K562 (cell line): ENCODE data around the gene PNMT. TPM values are rescaled to one million over a fixed set of nuclear protein-coding genes. Genes with fewer than 3 reads are reported as not detected.
A peak's percentile ranks its signal among the peaks of the same experiment; 100 is the strongest.

ENCODE experiments used
- ATAC-seq: fragments of 200-7000 bp; cut with Tn5 transposase; 3 replicates; pipeline ENCODE4 v1.9.1; 2020; ENCODE audit warnings: moderate library complexity
- BruUV-seq: library from RNA; stranded (reverse); fragments of 400-500 nt; replicated peaks from 2 replicates; lab custom pipeline; 2021; lab: Mats Ljungman, UMichigan
- CTCF ChIA-PET: fragments of 300-600 bp; formaldehyde crosslinking; extraction: SDS; loops from one replicate; lab custom pipeline; 2021; ENCODE audit warnings: low intra/inter-chr PET ratio; lab: Yijun Ruan, JAX
- POLR2A ChIA-PET: fragments of 300-600, 350-650 bp; sonication (Branson Sonifier 250); formaldehyde crosslinking; extraction: SDS; loops from one replicate; lab custom pipeline; 2021; ENCODE audit warnings: antibody characterized with exemption, inconsistent platforms; lab: Yijun Ruan, JAX
- DNase-seq, 4 experiments: peaks; one replicate each; pipeline versions ENCODE4 v3.0.0 to v3.0.0-alpha.2; 2011 to 2018; ENCODE audit warnings: low spot score in 3 of 4, mixed read lengths in 3 of 4; ENCODE audit errors: extremely low read depth in 1 of 4
- FAIRE-seq: peaks from 2 replicates; lab custom pipeline; 2011; peaks lifted over from hg19 to GRCh38; lab: Jason Lieb, UNC
- H2AFZ ChIP-seq: 2 replicates; pipeline ENCODE4 v1.6.0; 2011; ENCODE audit warnings: low read depth, low read length, control low read depth, inconsistent platforms
- H3K27ac ChIP-seq: fragments of 200-600 bp; 3 replicates; pipeline ENCODE4 v1.8.0; 2011; ENCODE audit warnings: low read depth, mild to moderate bottlenecking, control low read depth, inconsistent platforms, low read length, moderate library complexity, mixed read lengths; ENCODE audit errors: extremely low read depth
- H3K27me3 ChIP-seq, 2 experiments: fragments of 300-600 bp in 1 of 2; 2 replicates in 1 of 2; 3 replicates in 1 of 2; pipeline versions ENCODE4 v1.6.0 to v1.8.0; 2011; ENCODE audit warnings: inconsistent platforms in 2 of 2, low read length in 2 of 2, mild to moderate bottlenecking in 1 of 2, mixed read lengths in 1 of 2, moderate library complexity in 1 of 2; ENCODE audit not compliant: control insufficient read depth in 2 of 2, insufficient read depth in 2 of 2
- H3K36me3 ChIP-seq: fragments of 300-600 bp; 3 replicates; pipeline ENCODE4 v1.8.0; 2011; ENCODE audit warnings: mild to moderate bottlenecking, low read length, inconsistent platforms; ENCODE audit not compliant: control insufficient read depth, insufficient read depth
- H3K4me1 ChIP-seq, 2 experiments: fragments of 200-600 bp in 1 of 2; replicated peaks in 1 of 2; 2 replicates in 1 of 2; 3 replicates in 1 of 2; pipeline versions ENCODE4 v1.5.1 to v1.8.0; 2011; ENCODE audit warnings: inconsistent platforms in 2 of 2, low read length in 2 of 2, mild to moderate bottlenecking in 1 of 2, mixed read lengths in 1 of 2, moderate library complexity in 1 of 2; ENCODE audit not compliant: control insufficient read depth in 2 of 2, insufficient read depth in 2 of 2
- H3K4me2 ChIP-seq: 2 replicates; pipeline ENCODE4 v1.6.1; 2011; ENCODE audit warnings: low read length, control low read depth, inconsistent platforms, mixed read lengths; ENCODE audit not compliant: insufficient read depth
- H3K4me3 ChIP-seq: fragments of 200-600 bp; sonication (generic), shearing (Covaris generic); 2 replicates; pipeline ENCODE4 v1.5.1; 2016; ENCODE audit warnings: control low read depth, inconsistent platforms
- H3K79me2 ChIP-seq: fragments of 200-600 bp; 3 replicates; pipeline ENCODE4 v1.8.0; 2011; ENCODE audit warnings: low read length, inconsistent platforms; ENCODE audit not compliant: control insufficient read depth, insufficient read depth
- H3K9ac ChIP-seq, 2 experiments: 2 replicates each; pipeline versions ENCODE4 v1.6.0 to v1.6.1; 2011; ENCODE audit warnings: low read depth in 2 of 2, low read length in 2 of 2, control low read depth in 1 of 2, inconsistent platforms in 1 of 2, mild to moderate bottlenecking in 1 of 2, mixed read lengths in 1 of 2; ENCODE audit not compliant: insufficient read depth in 1 of 2
- H3K9me1 ChIP-seq: one replicate; pipeline ENCODE4 v1.6.0; 2011; ENCODE audit warnings: inconsistent platforms, mild to moderate bottlenecking, low read length, moderate library complexity; ENCODE audit not compliant: control insufficient read depth, insufficient read depth
- H3K9me3 ChIP-seq: replicated peaks from 2 replicates; pipeline ENCODE4 v1.5.1; 2011; ENCODE audit warnings: low read depth, low read length, inconsistent platforms; ENCODE audit not compliant: control insufficient read depth, insufficient read depth
- H4K20me1 ChIP-seq: replicated peaks from 2 replicates; pipeline ENCODE4 v1.6.1; 2011; ENCODE audit warnings: low read length, inconsistent platforms, mixed read lengths; ENCODE audit not compliant: control insufficient read depth, insufficient read depth
- CAMTA2 ChIP-seq: fragments of 250-450 bp; sonication (Bioruptor Pico); conservative IDR thresholded peaks from 2 replicates; pipeline ENCODE4 v1.5.1; 2022
- CSDE1 ChIP-seq, 2 experiments: fragments of 450-650 bp; IDR thresholded peaks; 2 replicates each; pipeline ENCODE4 v1.6.1; 2016; ENCODE audit warnings: mild to moderate bottlenecking in 1 of 2
- LCOR ChIP-seq: sonication (generic); formaldehyde crosslinking; IDR thresholded peaks from 2 replicates; pipeline ENCODE4 v1.8.0; 2022; ENCODE audit warnings: mild to moderate bottlenecking, missing genetic modification reagents
- MCM7 ChIP-seq, 2 experiments: fragments of 450-650 bp; IDR thresholded peaks; 2 replicates each; pipeline ENCODE4 v1.6.1; 2016 to 2018
- SOX6 ChIP-seq: fragments of 450-650 bp; IDR thresholded peaks from 2 replicates; pipeline ENCODE4 v1.6.1; 2014; ENCODE audit warnings: mild to moderate bottlenecking
- SP1 ChIP-seq: sonication (generic); formaldehyde crosslinking; IDR thresholded peaks from 2 replicates; pipeline ENCODE4 v1.8.1; 2022; ENCODE audit warnings: mild to moderate bottlenecking, missing genetic modification reagents
- SP2 ChIP-seq: IDR thresholded peaks from 2 replicates; pipeline ENCODE4 v1.6.1; 2011; ENCODE audit warnings: mild to moderate bottlenecking, low read depth, low read length, moderate library complexity; ENCODE audit not compliant: poor library complexity, severe bottlenecking; ENCODE audit errors: extremely low read depth
- ZNF324 ChIP-seq: fragments of 250-450 bp; sonication (Bioruptor Pico); IDR thresholded peaks from 2 replicates; pipeline ENCODE4 v1.4.0; 2020; ENCODE audit warnings: mild to moderate bottlenecking
- ZNF696 ChIP-seq: fragments of 250-450 bp; sonication (Bioruptor Pico); conservative IDR thresholded peaks from 2 replicates; pipeline ENCODE4 v1.4.0; 2020; ENCODE audit warnings: mild to moderate bottlenecking, moderate library complexity
- WGBS: fragments of 100-300 bp; shearing (Covaris generic); methylation state at CpG from one replicate; pipeline ENCODE4 v1.1.6; 2016; ENCODE audit warnings: low coverage, mixed read lengths; ENCODE audit not compliant: insufficient coverage; ENCODE audit errors: missing lambda C conversion rate; 5-methylcytosine and 5-hydroxymethylcytosine counted together
- in situ Hi-C: fragments of 300-500 bp; cut with MboI; formaldehyde crosslinking; loops from 4 replicates; pipeline ENCODE4 v1.15.0; 2018; ENCODE audit warnings: inconsistent platforms, mixed read lengths
- intact Hi-C: fragments of 100-400 bp; cut with micrococcal nuclease; formaldehyde crosslinking; loops from 2 replicates; pipeline ENCODE4 v1.14.2; 2022
- polyA plus RNA-seq, 8 experiments: library from polyadenylated mRNA; depleted of rRNA in 4 of 8; stranded (reverse) in 5 of 8; unstranded in 3 of 8; fragments of >200 nt; fragmentation: Nextera tagmentation in 2 of 8; fragmentation: Illumina TruSeq in 1 of 8; extraction: Ambion mirVana in 2 of 8; extraction: Trizol in 1 of 8; gene quantifications; 2 replicates each; pipeline versions ENCODE4 v1.2.1 to v1.2.3, GENCODE V29; 2011 to 2014; ENCODE audit warnings: inconsistent platforms in 1 of 8, missing spikeins in 1 of 8
- total RNA-seq, 7 experiments: library from RNA; depleted of rRNA in 6 of 7; stranded (reverse); fragments of >200 nt in 6 of 7; fragmentation: Illumina TruSeq in 2 of 7; extraction: Trizol in 2 of 7; gene quantifications; 2 replicates each; pipeline versions ENCODE4 v1.2.1 to v1.2.3, GENCODE V29; 2011 to 2021; ENCODE audit warnings: low replicate concordance in 1 of 7
- TF ChIP-seq, protein P1 (sequence below): sonication (generic); formaldehyde crosslinking; IDR thresholded peaks from 2 replicates; pipeline ENCODE4 v1.8.0; 2022; ENCODE audit warnings: mild to moderate bottlenecking, missing genetic modification reagents
- TF ChIP-seq, protein P2 (sequence below), 3 experiments: IDR thresholded peaks in 2 of 3; conservative IDR thresholded peaks in 1 of 3; 2 replicates each; pipeline ENCODE4 v1.5.1; 2011 to 2012; ENCODE audit warnings: low read length in 3 of 3, mild to moderate bottlenecking in 3 of 3, control low read depth in 2 of 3, improper control_type of control experiment in 1 of 3, inconsistent platforms in 1 of 3, low read depth in 1 of 3, mixed read lengths in 1 of 3, moderate library complexity in 1 of 3; ENCODE audit not compliant: insufficient read depth in 2 of 3
- TF ChIP-seq, protein P3 (sequence below): fragments of 450-650 bp; IDR thresholded peaks from 2 replicates; pipeline ENCODE4 v1.6.1; 2017; ENCODE audit warnings: mild to moderate bottlenecking, moderate library complexity
- TF ChIP-seq, protein P4 (sequence below), 2 experiments: fragments of 150-350 bp in 1 of 2; IDR thresholded peaks; 2 replicates each; pipeline ENCODE4 v1.6.1; 2012 to 2016; ENCODE audit warnings: low read depth in 2 of 2, low read length in 2 of 2, mild to moderate bottlenecking in 1 of 2, moderate library complexity in 1 of 2

PNMT gene
- total and polyA plus RNA-seq, 9 of the 15 experiments (the other 6 are each of a cell fraction or from before 2014, with no cell fraction given) = 0.55 to 18.1 (median 5.8) TPM

DNA sequence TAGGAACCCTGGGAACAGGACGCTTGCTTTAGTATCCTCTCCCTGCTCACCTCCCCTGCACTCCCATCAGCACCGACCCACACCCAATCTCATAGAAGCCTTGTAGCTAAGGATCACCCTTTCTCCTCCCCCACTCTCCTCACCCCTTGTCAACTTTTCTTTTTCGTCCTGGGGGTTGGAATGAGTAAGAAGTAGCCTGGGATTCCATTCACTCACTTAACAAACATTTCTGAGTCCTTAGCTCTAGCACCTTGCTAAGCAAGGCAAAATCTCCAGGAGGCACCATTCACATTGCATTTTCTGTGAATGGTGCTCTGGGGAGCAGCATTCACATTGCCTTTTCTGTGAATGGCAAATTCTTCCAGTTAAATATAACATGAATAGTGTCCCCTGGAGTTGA lies 20.7 kb downstream of the PNMT start:
- intact Hi-C loops (loop anchor here (5.0 kb wide), 1 partner anchor 43 kb away; the partner anchor contains the start of gene MIEN1), in situ Hi-C loops (no loop called here)
- Histone ChIP-seq H3K4me1 (peaks cover 7 to 12% of the 10 kb centered on the region in 2 experiments; a peak in 4 of 5 replicates), H4K20me1 (no peaks in the 10 kb centered on the region), H3K36me3 (no peaks in the 10 kb centered on the region), H3K4me2 (peak overlapping the region; percentile 95), H3K27ac (peak overlapping the region; percentile 78), H3K9me1 (no peaks in the 10 kb centered on the region), H2AFZ (peak overlapping the region; percentile 87)
- DNase-seq (no peak), ATAC-seq (no peak), FAIRE-seq (no peak)
- WGBS = 4% methylated on average over 3 of the region's 3 CpGs
- BruUV-seq = no TSS peak
- TF ChIP-seq, protein P1, sequence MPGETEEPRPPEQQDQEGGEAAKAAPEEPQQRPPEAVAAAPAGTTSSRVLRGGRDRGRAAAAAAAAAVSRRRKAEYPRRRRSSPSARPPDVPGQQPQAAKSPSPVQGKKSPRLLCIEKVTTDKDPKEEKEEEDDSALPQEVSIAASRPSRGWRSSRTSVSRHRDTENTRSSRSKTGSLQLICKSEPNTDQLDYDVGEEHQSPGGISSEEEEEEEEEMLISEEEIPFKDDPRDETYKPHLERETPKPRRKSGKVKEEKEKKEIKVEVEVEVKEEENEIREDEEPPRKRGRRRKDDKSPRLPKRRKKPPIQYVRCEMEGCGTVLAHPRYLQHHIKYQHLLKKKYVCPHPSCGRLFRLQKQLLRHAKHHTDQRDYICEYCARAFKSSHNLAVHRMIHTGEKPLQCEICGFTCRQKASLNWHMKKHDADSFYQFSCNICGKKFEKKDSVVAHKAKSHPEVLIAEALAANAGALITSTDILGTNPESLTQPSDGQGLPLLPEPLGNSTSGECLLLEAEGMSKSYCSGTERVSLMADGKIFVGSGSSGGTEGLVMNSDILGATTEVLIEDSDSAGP (CRISPR knock-in tag) = no peak
- TF ChIP-seq, protein P2, sequence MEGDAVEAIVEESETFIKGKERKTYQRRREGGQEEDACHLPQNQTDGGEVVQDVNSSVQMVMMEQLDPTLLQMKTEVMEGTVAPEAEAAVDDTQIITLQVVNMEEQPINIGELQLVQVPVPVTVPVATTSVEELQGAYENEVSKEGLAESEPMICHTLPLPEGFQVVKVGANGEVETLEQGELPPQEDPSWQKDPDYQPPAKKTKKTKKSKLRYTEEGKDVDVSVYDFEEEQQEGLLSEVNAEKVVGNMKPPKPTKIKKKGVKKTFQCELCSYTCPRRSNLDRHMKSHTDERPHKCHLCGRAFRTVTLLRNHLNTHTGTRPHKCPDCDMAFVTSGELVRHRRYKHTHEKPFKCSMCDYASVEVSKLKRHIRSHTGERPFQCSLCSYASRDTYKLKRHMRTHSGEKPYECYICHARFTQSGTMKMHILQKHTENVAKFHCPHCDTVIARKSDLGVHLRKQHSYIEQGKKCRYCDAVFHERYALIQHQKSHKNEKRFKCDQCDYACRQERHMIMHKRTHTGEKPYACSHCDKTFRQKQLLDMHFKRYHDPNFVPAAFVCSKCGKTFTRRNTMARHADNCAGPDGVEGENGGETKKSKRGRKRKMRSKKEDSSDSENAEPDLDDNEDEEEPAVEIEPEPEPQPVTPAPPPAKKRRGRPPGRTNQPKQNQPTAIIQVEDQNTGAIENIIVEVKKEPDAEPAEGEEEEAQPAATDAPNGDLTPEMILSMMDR (IDR thresholded peaks at IDR 0.05 in 2 of 3, conservative IDR thresholded peaks at IDR 0.05 in 1 of 3; ENCODE audit: insufficient read depth in 2 of 3, low read depth in 1 of 3, low read length in 3 of 3) = peak in 1 of 3 experiments; percentile 24; a peak in 2 of 6 replicates
- no peak for TF ChIP-seq LCOR (CRISPR knock-in tag)
- TF ChIP-seq, protein P3, sequence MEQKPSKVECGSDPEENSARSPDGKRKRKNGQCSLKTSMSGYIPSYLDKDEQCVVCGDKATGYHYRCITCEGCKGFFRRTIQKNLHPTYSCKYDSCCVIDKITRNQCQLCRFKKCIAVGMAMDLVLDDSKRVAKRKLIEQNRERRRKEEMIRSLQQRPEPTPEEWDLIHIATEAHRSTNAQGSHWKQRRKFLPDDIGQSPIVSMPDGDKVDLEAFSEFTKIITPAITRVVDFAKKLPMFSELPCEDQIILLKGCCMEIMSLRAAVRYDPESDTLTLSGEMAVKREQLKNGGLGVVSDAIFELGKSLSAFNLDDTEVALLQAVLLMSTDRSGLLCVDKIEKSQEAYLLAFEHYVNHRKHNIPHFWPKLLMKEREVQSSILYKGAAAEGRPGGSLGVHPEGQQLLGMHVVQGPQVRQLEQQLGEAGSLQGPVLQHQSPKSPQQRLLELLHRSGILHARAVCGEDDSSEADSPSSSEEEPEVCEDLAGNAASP = no peak
- no peak for TF ChIP-seq SP2
- no peak for TF ChIP-seq ZNF696
- no peak for TF ChIP-seq SP1 (CRISPR knock-in tag)
- TF ChIP-seq MCM7 (IDR thresholded peaks at IDR 0.05) = no peak
- TF ChIP-seq SOX6 = no peak
- no peak for TF ChIP-seq ZNF324 (CRISPR knock-in tag)
- no peak for TF ChIP-seq CAMTA2 (CRISPR knock-in tag)
- 0 out of 4 replicates have a peak, but pooled peaks of 1 of the 2 experiments have one; percentile 2 for TF ChIP-seq CSDE1 (IDR thresholded peaks at IDR 0.05)
- TF ChIP-seq, protein P4, sequence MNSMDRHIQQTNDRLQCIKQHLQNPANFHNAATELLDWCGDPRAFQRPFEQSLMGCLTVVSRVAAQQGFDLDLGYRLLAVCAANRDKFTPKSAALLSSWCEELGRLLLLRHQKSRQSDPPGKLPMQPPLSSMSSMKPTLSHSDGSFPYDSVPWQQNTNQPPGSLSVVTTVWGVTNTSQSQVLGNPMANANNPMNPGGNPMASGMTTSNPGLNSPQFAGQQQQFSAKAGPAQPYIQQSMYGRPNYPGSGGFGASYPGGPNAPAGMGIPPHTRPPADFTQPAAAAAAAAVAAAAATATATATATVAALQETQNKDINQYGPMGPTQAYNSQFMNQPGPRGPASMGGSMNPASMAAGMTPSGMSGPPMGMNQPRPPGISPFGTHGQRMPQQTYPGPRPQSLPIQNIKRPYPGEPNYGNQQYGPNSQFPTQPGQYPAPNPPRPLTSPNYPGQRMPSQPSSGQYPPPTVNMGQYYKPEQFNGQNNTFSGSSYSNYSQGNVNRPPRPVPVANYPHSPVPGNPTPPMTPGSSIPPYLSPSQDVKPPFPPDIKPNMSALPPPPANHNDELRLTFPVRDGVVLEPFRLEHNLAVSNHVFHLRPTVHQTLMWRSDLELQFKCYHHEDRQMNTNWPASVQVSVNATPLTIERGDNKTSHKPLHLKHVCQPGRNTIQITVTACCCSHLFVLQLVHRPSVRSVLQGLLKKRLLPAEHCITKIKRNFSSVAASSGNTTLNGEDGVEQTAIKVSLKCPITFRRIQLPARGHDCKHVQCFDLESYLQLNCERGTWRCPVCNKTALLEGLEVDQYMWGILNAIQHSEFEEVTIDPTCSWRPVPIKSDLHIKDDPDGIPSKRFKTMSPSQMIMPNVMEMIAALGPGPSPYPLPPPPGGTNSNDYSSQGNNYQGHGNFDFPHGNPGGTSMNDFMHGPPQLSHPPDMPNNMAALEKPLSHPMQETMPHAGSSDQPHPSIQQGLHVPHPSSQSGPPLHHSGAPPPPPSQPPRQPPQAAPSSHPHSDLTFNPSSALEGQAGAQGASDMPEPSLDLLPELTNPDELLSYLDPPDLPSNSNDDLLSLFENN (IDR thresholded peaks at IDR 0.05; ENCODE audit: low read depth in 2 of 2, low read length in 2 of 2) = no peak
- TF ChIP-seq, all 486 proteins: peak for 2
- peak overlapping the region; percentile 50 for H3K4me3 ChIP-seq
- ChIA-PET CTCF (no interaction called here), POLR2A (interaction anchor here (0.6 to 1.6 kb wide), 7 partner anchors 11 to 637 kb away, joined by 3 to 4 read pairs (median 3); partner anchors contain the start of gene PNMT)
- H3K9ac ChIP-seq = peak overlapping the region; percentile 53 to 75; a peak in 3 of 4 replicates
- peaks cover 7% of the 10 kb centered on the region; the same call in 2 of the 3 replicates for H3K79me2 ChIP-seq
- H3K9me3 ChIP-seq = no peaks in the 10 kb centered on the region
- no peaks in the 10 kb centered on the region for H3K27me3 ChIP-seq
